Kidney epithelial cell (primary cell): ENCODE data around the gene ZFAND2A. TPM values are rescaled to one million over a fixed set of nuclear protein-coding genes. Genes with fewer than 3 reads are reported as not detected.
"Not testable (repeated sequence)": the region's sequence is repeated elsewhere in the genome, so short reads cannot be mapped to it uniquely, and the experiment has no call there.

ENCODE experiments used
- DNase-seq: peaks from one replicate; pipeline ENCODE4 v3.0.0-alpha.2; 2010; ENCODE audit warnings: low read depth
- H3K27me3 ChIP-seq: 2 replicates; pipeline ENCODE4 v1.6.0; 2011; ENCODE audit warnings: low read length; ENCODE audit not compliant: control insufficient read depth, insufficient read depth
- H3K36me3 ChIP-seq: 2 replicates; pipeline ENCODE4 v1.5.1; 2011; ENCODE audit warnings: low read length; ENCODE audit not compliant: control insufficient read depth, insufficient read depth
- H3K4me3 ChIP-seq: 2 replicates; pipeline ENCODE4 v1.5.1; 2011; ENCODE audit warnings: low read depth, mild to moderate bottlenecking, control low read depth, low read length
- total RNA-seq: library from RNA; depleted of rRNA; stranded (reverse); fragments of >200 nt; gene quantifications from 2 replicates; pipeline ENCODE4 v1.2.3, GENCODE V29; 2015
- TF ChIP-seq, protein P1 (sequence below): IDR thresholded peaks from 2 replicates; pipeline ENCODE4 v1.5.1; 2011; ENCODE audit warnings: mild to moderate bottlenecking, moderate library complexity, low read length, control low read depth, inconsistent platforms; ENCODE audit not compliant: insufficient read depth, poor library complexity, severe bottlenecking

Gene ZFAND2A
- total RNA-seq, 1 donor from 2014 or later: 28.0 TPM

DNA sequence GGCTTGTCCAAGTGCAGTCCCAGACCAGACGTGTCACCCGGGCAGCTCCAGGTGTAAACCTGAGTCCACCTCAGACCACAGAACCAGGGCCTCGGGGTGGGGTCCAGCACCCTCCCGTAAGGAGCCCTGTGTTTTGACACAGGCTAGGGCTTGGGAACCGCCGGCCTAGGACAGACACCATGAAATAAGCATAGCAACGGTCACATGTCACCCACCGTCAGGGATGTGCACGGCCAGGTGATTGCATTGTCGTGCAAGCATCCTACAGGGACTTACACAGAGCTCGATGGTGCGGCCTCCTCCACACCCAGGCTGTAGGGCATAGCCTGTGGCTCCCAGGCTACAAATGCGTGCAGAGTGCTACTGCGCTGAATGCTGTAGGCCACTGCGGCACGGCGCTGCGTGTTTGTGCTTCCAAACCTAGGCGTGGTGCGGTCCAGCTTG is 10.6 kb downstream of the ZFAND2A start:
- Histone ChIP-seq H3K4me3 (no peak overlapping the region), H3K36me3 (peaks cover 1% of the 10 kb centered on the region), H3K27me3 (no peaks in the 10 kb centered on the region)
- DNase-seq: no peak
- TF ChIP-seq, protein P1, sequence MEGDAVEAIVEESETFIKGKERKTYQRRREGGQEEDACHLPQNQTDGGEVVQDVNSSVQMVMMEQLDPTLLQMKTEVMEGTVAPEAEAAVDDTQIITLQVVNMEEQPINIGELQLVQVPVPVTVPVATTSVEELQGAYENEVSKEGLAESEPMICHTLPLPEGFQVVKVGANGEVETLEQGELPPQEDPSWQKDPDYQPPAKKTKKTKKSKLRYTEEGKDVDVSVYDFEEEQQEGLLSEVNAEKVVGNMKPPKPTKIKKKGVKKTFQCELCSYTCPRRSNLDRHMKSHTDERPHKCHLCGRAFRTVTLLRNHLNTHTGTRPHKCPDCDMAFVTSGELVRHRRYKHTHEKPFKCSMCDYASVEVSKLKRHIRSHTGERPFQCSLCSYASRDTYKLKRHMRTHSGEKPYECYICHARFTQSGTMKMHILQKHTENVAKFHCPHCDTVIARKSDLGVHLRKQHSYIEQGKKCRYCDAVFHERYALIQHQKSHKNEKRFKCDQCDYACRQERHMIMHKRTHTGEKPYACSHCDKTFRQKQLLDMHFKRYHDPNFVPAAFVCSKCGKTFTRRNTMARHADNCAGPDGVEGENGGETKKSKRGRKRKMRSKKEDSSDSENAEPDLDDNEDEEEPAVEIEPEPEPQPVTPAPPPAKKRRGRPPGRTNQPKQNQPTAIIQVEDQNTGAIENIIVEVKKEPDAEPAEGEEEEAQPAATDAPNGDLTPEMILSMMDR: no peak

DNA sequence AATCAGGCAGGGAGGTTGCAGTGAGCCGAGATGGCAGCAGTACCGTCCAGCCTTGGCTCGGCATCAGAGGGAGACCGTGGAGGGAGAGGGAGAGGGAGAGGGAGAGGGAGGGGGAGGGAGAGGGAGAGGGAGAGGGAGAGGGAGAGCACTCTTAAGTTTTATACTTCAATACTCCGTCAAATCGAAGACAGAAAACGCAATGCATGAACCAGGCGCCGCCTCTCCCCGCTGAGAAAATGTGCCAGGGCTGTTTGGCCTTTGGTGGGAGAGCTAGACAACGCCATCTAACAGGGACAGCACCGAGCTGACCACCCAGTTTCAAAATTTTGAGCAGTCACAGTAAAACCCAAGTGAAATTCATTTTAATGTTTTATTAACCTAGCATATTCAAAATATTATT is 12.1 kb downstream of the ZFAND2A start:
- not testable (repeated sequence) for H3K4me3 ChIP-seq, H3K27me3 ChIP-seq, H3K36me3 ChIP-seq, DNase-seq

DNA sequence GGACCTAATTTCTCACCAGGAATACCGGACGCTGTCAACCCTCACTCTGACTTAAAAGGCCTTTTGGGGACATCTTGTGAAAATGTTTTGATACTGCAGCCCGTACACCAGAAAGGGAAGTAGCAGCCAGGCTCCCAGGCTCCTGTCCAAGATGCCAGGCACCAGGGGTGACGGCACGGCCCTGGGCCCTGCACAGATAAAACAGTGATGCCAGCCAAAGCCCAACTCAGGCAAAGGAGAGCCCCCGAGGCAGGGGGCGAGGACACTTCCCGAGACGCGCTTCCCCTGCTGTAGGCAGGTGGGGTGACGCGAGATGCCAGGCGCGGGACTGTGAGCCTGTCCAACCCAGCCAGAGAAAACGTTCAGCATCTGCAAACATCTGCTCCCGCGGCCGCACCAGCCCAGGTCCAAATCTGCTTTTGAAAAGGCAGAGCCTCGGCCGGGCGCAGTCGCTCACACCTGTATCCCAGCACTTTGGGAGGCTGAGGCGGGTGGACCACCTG is 15.7 kb downstream of the ZFAND2A start:
- Histone ChIP-seq H3K27me3 (no peaks in the 10 kb centered on the region), H3K4me3 (no peak overlapping the region), H3K36me3 (no peaks in the 10 kb centered on the region)
- TF ChIP-seq, protein P1: no peak
- no peak for DNase-seq

DNA sequence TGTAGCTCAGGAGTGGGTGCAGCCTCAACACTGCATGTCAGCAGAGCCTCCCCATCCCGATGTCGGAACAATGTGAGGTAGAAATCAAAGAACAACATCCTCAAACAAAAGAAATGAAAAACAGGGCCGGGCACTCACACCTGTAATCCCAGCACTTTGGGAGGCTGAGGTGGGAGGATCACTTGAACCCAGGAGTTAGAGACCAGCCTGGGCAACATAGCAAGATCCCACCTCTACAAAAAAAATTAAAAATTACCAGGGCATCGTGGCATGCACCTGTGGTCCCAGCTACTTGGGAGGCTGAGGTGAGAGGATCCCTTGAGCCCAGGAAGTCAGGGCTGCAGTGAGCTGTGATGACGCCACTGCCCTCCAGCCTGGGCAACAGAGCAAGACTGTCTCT is 17.0 kb downstream of the ZFAND2A start:
- H3K36me3 ChIP-seq, DNase-seq, H3K4me3 ChIP-seq, H3K27me3 ChIP-seq: not testable (repeated sequence)

DNA sequence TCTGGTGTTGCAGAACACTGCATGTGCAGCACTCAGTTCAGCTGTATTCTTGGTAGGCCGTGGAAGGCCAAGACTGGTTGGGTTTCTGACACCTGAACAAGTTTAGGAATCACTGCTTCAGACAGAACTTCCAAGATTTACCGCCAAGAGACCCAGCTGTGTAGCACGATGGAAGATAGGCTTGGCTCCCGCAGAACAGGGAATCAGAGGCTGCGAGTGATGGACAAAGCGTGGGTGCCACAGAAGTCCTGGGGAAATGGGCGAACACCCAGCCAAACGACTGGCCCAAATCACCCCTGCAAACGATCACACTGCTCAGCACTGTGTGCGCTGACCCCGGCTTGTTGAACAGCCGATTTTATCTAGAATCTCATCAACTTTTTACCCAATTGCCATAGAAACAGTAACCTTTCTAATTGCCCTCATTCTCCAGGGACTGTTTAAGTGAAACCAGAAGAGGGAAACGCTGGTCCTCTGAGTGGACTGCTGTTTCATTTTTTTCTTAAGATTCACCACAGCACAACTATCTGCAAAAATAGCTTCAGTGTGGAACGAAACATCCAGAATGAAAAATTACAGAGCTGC is 17.9 kb downstream of the ZFAND2A start:
- Histone ChIP-seq H3K4me3 (no peak overlapping the region), H3K27me3 (no peaks in the 10 kb centered on the region), H3K36me3 (no peaks in the 10 kb centered on the region)
- TF ChIP-seq, protein P1: no peak
- DNase-seq: no peak

DNA sequence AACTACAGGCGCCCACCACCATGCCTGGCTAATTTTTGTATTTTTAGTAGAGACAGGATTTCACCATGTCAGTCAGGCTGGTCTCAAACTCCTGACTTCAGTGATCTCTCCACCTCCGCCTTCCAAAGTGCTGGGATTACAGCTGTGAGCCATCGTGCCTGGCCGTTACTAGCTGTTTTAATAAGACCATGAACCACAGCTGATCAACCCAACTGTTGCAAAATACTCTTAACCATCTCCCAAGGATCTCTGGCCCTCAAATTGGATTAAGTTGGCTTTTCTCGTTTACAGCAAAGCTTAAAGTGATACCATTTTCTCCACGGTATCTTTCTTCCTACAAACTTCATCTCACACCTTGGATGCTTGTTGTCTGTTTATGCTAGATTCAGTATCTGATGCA is 18.3 kb downstream of the ZFAND2A start:
- no peak for DNase-seq

More for the DNA sequence above, 18.3 kb downstream of the ZFAND2A start:
- TF ChIP-seq, protein P1: no peak
- no peaks in the 10 kb centered on the region for H3K36me3 ChIP-seq
- H3K4me3 ChIP-seq: no peak overlapping the region
- H3K27me3 ChIP-seq: no peaks in the 10 kb centered on the region
